Fibroblast of lung (primary cell): ENCODE measurements around the gene UBR7. TPM values are rescaled to one million over a fixed set of nuclear protein-coding genes. Genes with fewer than 3 reads are reported as not detected.
A peak's percentile ranks its signal among the peaks of the same experiment; 100 is the strongest.
"Not testable (repeated sequence)": the region's sequence is repeated elsewhere in the genome, so short reads cannot be mapped to it uniquely, and the experiment has no call there.

Experiments
- DNase-seq, 2 donors: peaks; one replicate each; pipeline versions ENCODE4 v3.0.0 to v3.0.0-alpha.2; 2010; ENCODE audit warnings: low read depth in 2 of 2
- H2AFZ ChIP-seq: 2 replicates; pipeline ENCODE4 v1.5.1; 2012; ENCODE audit warnings: low read length, control low read depth, inconsistent platforms
- H3K27ac ChIP-seq: 2 replicates; pipeline ENCODE4 v1.5.1; 2011; ENCODE audit warnings: low read length, control low read depth; ENCODE audit not compliant: insufficient read depth
- H3K27me3 ChIP-seq: 2 replicates; pipeline ENCODE4 v1.5.1; 2011; ENCODE audit warnings: mild to moderate bottlenecking, low read length; ENCODE audit not compliant: control insufficient read depth, insufficient read depth
- H3K36me3 ChIP-seq: 2 replicates; pipeline ENCODE4 v1.5.1; 2011; ENCODE audit warnings: low read length; ENCODE audit not compliant: control insufficient read depth, insufficient read depth
- H3K4me1 ChIP-seq: 2 replicates; pipeline ENCODE4 v1.5.1; 2011; ENCODE audit warnings: low read length; ENCODE audit not compliant: control insufficient read depth, insufficient read depth; ENCODE audit errors: extremely low read depth
- H3K4me2 ChIP-seq: 2 replicates; pipeline ENCODE4 v1.5.1; 2011; ENCODE audit warnings: low read length, control low read depth; ENCODE audit not compliant: insufficient read depth; ENCODE audit errors: extremely low read depth
- H3K4me3 ChIP-seq, 4 experiments: fragments of 200-600 bp in 1 of 4; sonication (generic) in 1 of 4; replicated peaks in 1 of 4; 2 replicates each; pipeline ENCODE4 v1.5.1; 2011 to 2016; ENCODE audit warnings: low read length in 4 of 4, low read depth in 3 of 4, mild to moderate bottlenecking in 3 of 4, control low read depth in 2 of 4, inconsistent platforms in 1 of 4, mixed read lengths in 1 of 4; ENCODE audit not compliant: insufficient read depth in 1 of 4; ENCODE audit errors: control extremely low read depth in 1 of 4
- H3K79me2 ChIP-seq: 2 replicates; pipeline ENCODE4 v1.5.1; 2012; ENCODE audit warnings: mild to moderate bottlenecking, low read length, inconsistent platforms; ENCODE audit not compliant: control insufficient read depth, insufficient read depth
- H3K9ac ChIP-seq: 2 replicates; pipeline ENCODE4 v1.5.1; 2011; ENCODE audit warnings: mild to moderate bottlenecking, low read length, control low read depth; ENCODE audit not compliant: insufficient read depth
- H3K9me3 ChIP-seq: 2 replicates; pipeline ENCODE4 v1.5.1; 2012; ENCODE audit warnings: low read depth, low read length; ENCODE audit not compliant: control insufficient read depth, insufficient read depth
- H4K20me1 ChIP-seq: 2 replicates; pipeline ENCODE4 v1.5.1; 2011; ENCODE audit warnings: low read length; ENCODE audit not compliant: control insufficient read depth, insufficient read depth; ENCODE audit errors: extremely low read depth
- EZH2 ChIP-seq: IDR thresholded peaks from 2 replicates; pipeline ENCODE4 v1.5.1; 2012; ENCODE audit warnings: low read length, control low read depth, mild to moderate bottlenecking; ENCODE audit errors: missing control alignments
- polyA plus RNA-seq, 2 donors: library from polyadenylated mRNA; depleted of rRNA in 1 of 2; stranded (reverse) in 1 of 2; unstranded in 1 of 2; fragments of >200 nt; gene quantifications; 2 replicates each; pipeline ENCODE4 v1.2.1, GENCODE V29; 2011 to 2012; ENCODE audit warnings: missing spikeins in 1 of 2
- total RNA-seq: library from RNA; depleted of rRNA; stranded (reverse); fragments of >200 nt; gene quantifications from 2 replicates; pipeline ENCODE4 v1.2.1, GENCODE V29; 2014
- TF ChIP-seq, protein P1 (sequence below), 2 donors: IDR thresholded peaks in 1 of 2; conservative IDR thresholded peaks in 1 of 2; 1 replicate in 1 of 2; 2 replicates in 1 of 2; pipeline ENCODE4 v1.5.1; 2011 to 2012; ENCODE audit warnings: low read length in 2 of 2, control low read depth in 1 of 2, inconsistent platforms in 1 of 2, low read depth in 1 of 2, mild to moderate bottlenecking in 1 of 2

UBR7 gene
- total and polyA plus RNA-seq, 2 donors (not counting 1 experiment from before 2014, with no cell fraction given): 25.4 to 34.0 TPM

DNA sequence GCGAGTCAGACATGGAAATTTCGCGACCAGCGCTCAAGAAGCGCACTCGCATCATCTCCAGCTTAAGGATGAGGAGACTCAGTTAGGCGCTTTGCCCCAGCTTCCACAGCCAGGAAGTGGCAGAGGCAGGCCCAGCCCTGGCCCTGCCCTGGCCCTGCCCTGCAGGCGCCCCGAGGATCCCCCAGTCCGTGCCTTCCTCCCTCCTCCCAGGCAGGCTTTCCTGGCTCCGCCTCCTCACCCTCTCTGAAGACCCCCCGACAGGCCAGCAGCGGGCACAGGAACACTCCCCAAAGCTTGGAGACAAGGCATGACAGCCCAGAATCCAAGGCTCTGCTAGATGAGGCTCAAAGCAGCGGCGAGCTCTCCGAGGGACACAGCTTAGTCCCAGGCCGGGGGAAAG, 25.1 kb downstream of the UBR7 start:
- H3K9me3 ChIP-seq: no peaks in the 10 kb centered on the region
- H3K4me3 ChIP-seq: peak overlapping the region in 2 of 4 experiments; percentile 61 to 65
- H3K79me2 ChIP-seq: no peaks in the 10 kb centered on the region
- no peaks in the 10 kb centered on the region for H3K4me1 ChIP-seq
- TF ChIP-seq, protein P1, sequence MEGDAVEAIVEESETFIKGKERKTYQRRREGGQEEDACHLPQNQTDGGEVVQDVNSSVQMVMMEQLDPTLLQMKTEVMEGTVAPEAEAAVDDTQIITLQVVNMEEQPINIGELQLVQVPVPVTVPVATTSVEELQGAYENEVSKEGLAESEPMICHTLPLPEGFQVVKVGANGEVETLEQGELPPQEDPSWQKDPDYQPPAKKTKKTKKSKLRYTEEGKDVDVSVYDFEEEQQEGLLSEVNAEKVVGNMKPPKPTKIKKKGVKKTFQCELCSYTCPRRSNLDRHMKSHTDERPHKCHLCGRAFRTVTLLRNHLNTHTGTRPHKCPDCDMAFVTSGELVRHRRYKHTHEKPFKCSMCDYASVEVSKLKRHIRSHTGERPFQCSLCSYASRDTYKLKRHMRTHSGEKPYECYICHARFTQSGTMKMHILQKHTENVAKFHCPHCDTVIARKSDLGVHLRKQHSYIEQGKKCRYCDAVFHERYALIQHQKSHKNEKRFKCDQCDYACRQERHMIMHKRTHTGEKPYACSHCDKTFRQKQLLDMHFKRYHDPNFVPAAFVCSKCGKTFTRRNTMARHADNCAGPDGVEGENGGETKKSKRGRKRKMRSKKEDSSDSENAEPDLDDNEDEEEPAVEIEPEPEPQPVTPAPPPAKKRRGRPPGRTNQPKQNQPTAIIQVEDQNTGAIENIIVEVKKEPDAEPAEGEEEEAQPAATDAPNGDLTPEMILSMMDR (conservative IDR thresholded peaks at IDR 0.05 in 1 of 2, IDR thresholded peaks at IDR 0.05 in 1 of 2; ENCODE audit: low read depth in 1 of 2, low read length in 2 of 2): no peak
- no peak for TF ChIP-seq EZH2
- no peak overlapping the region for H3K27ac ChIP-seq
- H4K20me1 ChIP-seq: no peaks in the 10 kb centered on the region
- H3K36me3 ChIP-seq: peaks cover 3% of the 10 kb centered on the region
- H2AFZ ChIP-seq: peak overlapping the region; percentile 53
- no peak overlapping the region for H3K4me2 ChIP-seq
- no peaks in the 10 kb centered on the region for H3K27me3 ChIP-seq
- no peak for DNase-seq
- no peak overlapping the region for H3K9ac ChIP-seq

GRCh38 chr14:93233078-93233477, 26.0 kb downstream of the UBR7 start:
- not testable (repeated sequence) for H3K79me2 ChIP-seq, H3K4me1 ChIP-seq, H3K4me3 ChIP-seq, H3K27ac ChIP-seq, DNase-seq, H3K36me3 ChIP-seq, H4K20me1 ChIP-seq, H2AFZ ChIP-seq, H3K9me3 ChIP-seq, H3K27me3 ChIP-seq, H3K4me2 ChIP-seq, H3K9ac ChIP-seq

- H2AFZ ChIP-seq: no peak overlapping the region
- H3K9ac ChIP-seq: no peak overlapping the region
- TF ChIP-seq, protein P1 (conservative IDR thresholded peaks at IDR 0.05 in 1 of 2, IDR thresholded peaks at IDR 0.05 in 1 of 2; ENCODE audit: low read depth in 1 of 2, low read length in 2 of 2): no peak
- TF ChIP-seq EZH2: no peak
- no peaks in the 10 kb centered on the region for H3K79me2 ChIP-seq
- no peak overlapping the region for H3K27ac ChIP-seq
- H3K9me3 ChIP-seq: no peaks in the 10 kb centered on the region
- no peak overlapping the region for H3K4me2 ChIP-seq
- no peaks in the 10 kb centered on the region for H3K4me1 ChIP-seq
- H3K36me3 ChIP-seq: no peaks in the 10 kb centered on the region
- H3K4me3 ChIP-seq: no peak overlapping the region
- H3K27me3 ChIP-seq: no peaks in the 10 kb centered on the region
- H4K20me1 ChIP-seq: no peaks in the 10 kb centered on the region
- peak; percentile 50 to 89 for DNase-seq
Measured at GRCh38 chr14:93234798-93235197, 27.7 kb downstream of the UBR7 start.
